H9 (cell line): ENCODE results near the gene XPR1. TPM values are rescaled to one million over a fixed set of nuclear protein-coding genes. Genes with fewer than 3 reads are reported as not detected.

Experiments
- DNase-seq: peaks from one replicate; pipeline ENCODE4 v3.0.0-alpha.2; 2017
- H2AFZ ChIP-seq: one replicate; pipeline ENCODE4 v1.6.1; 2013; ENCODE audit warnings: mild to moderate bottlenecking, low read length, control low read depth, moderate library complexity
- H2AK5ac ChIP-seq: 2 replicates; pipeline ENCODE4 v1.6.1; 2013; ENCODE audit warnings: low read length, control low read depth, mixed read lengths; ENCODE audit not compliant: insufficient read length
- H2BK120ac ChIP-seq: one replicate; pipeline ENCODE4 v1.6.1; 2013; ENCODE audit warnings: low read depth, mild to moderate bottlenecking, low read length, control low read depth, inconsistent platforms; ENCODE audit not compliant: poor library complexity, severe bottlenecking
- H2BK12ac ChIP-seq: 2 replicates; pipeline ENCODE4 v1.6.1; 2013; ENCODE audit warnings: low read length, control low read depth, mixed read lengths, low read depth; ENCODE audit not compliant: insufficient read length
- H2BK15ac ChIP-seq: 2 replicates; pipeline ENCODE4 v1.6.1; 2013; ENCODE audit warnings: low read depth, low read length, control low read depth
- H2BK20ac ChIP-seq: one replicate; pipeline ENCODE4 v1.6.1; 2013; ENCODE audit warnings: low read depth, mild to moderate bottlenecking, low read length, control low read depth, inconsistent platforms; ENCODE audit not compliant: poor library complexity, severe bottlenecking
- H2BK5ac ChIP-seq: 2 replicates; pipeline ENCODE4 v1.6.1; 2013; ENCODE audit warnings: low read length, control low read depth, mixed read lengths; ENCODE audit not compliant: insufficient read length
- H3K14ac ChIP-seq: 2 replicates; pipeline ENCODE4 v1.6.1; 2013; ENCODE audit warnings: low read length, control low read depth; ENCODE audit not compliant: insufficient read depth
- H3K18ac ChIP-seq: 2 replicates; pipeline ENCODE4 v1.6.1; 2013; ENCODE audit warnings: low read depth, mild to moderate bottlenecking, mixed read lengths, low read length, control low read depth; ENCODE audit not compliant: insufficient read length
- H3K23ac ChIP-seq: 2 replicates; pipeline ENCODE4 v1.6.1; 2013; ENCODE audit warnings: low read length, control low read depth, mixed read lengths, low read depth; ENCODE audit not compliant: insufficient read length
- H3K23me2 ChIP-seq: 2 replicates; pipeline ENCODE4 v1.6.1; 2013; ENCODE audit warnings: low read depth, mild to moderate bottlenecking, mixed read lengths, low read length, control low read depth; ENCODE audit not compliant: insufficient read length, poor library complexity, severe bottlenecking
- H3K27ac ChIP-seq: 2 replicates; pipeline ENCODE4 v1.5.1; 2013; ENCODE audit warnings: low read length, control low read depth, mixed read lengths, low read depth; ENCODE audit not compliant: insufficient read length
- H3K27me3 ChIP-seq: 2 replicates; pipeline ENCODE4 v1.6.1; 2013; ENCODE audit warnings: low read length, control low read depth, inconsistent platforms; ENCODE audit not compliant: insufficient read depth
- H3K4ac ChIP-seq: 2 replicates; pipeline ENCODE4 v1.6.1; 2013; ENCODE audit warnings: low read depth, mild to moderate bottlenecking, control low read depth, inconsistent platforms, low read length, moderate library complexity
- H3K4me1 ChIP-seq: 2 replicates; pipeline ENCODE4 v1.6.1; 2013; ENCODE audit warnings: low read length, control low read depth, inconsistent platforms; ENCODE audit not compliant: insufficient read depth
- H3K4me2 ChIP-seq: 2 replicates; pipeline ENCODE4 v1.6.1; 2013; ENCODE audit warnings: low read length, control low read depth, mixed read lengths; ENCODE audit not compliant: insufficient read length, insufficient read depth
- H3K56ac ChIP-seq: 2 replicates; pipeline ENCODE4 v1.6.1; 2013; ENCODE audit warnings: low read depth, mild to moderate bottlenecking, mixed read lengths, low read length, control low read depth; ENCODE audit not compliant: insufficient read length
- H3K79me1 ChIP-seq: 2 replicates; pipeline ENCODE4 v1.6.1; 2013; ENCODE audit warnings: low read depth, mild to moderate bottlenecking, moderate library complexity, low read length, control low read depth, inconsistent platforms; ENCODE audit not compliant: insufficient read depth, poor library complexity, severe bottlenecking
- H3K79me2 ChIP-seq: 2 replicates; pipeline ENCODE4 v1.6.1; 2013; ENCODE audit warnings: low read length, control low read depth, inconsistent platforms; ENCODE audit not compliant: insufficient read depth
- H3K9ac ChIP-seq: 2 replicates; pipeline ENCODE4 v1.6.1; 2013; ENCODE audit warnings: low read length, control low read depth, mixed read lengths; ENCODE audit not compliant: insufficient read length; ENCODE audit errors: extremely low read depth
- H3K9me3 ChIP-seq: one replicate; pipeline ENCODE4 v1.6.1; 2013; ENCODE audit warnings: low read depth, low read length, inconsistent platforms; ENCODE audit not compliant: control insufficient read depth
- H3T11ph ChIP-seq: one replicate; pipeline ENCODE4 v1.6.1; 2013; ENCODE audit warnings: mild to moderate bottlenecking, low read length, control low read depth, inconsistent platforms
- H4K20me1 ChIP-seq: one replicate; pipeline ENCODE4 v1.6.1; 2013; ENCODE audit not compliant: control insufficient read depth, insufficient read length, insufficient read depth
- H4K5ac ChIP-seq: 2 replicates; pipeline ENCODE4 v1.6.1; 2013; ENCODE audit warnings: low read depth, mild to moderate bottlenecking, mixed read lengths, low read length, control low read depth; ENCODE audit not compliant: insufficient read length
- H4K8ac ChIP-seq: replicated peaks from 2 replicates; pipeline ENCODE4 v1.6.1; 2013; ENCODE audit warnings: low read length, control low read depth, mixed read lengths, low read depth; ENCODE audit not compliant: insufficient read length
- H4K91ac ChIP-seq: 2 replicates; pipeline ENCODE4 v1.6.1; 2013; ENCODE audit warnings: low read depth, mild to moderate bottlenecking, moderate library complexity, mixed read lengths, low read length, control low read depth; ENCODE audit not compliant: insufficient read length
- H3K27ac Mint-ChIP-seq, 3 experiments: 2 replicates in 2 of 3; 3 replicates in 1 of 3; pipeline ENCODE4 v1.8.0; 2020 to 2021; ENCODE audit warnings: mixed read lengths in 3 of 3, mild to moderate bottlenecking in 1 of 3, moderate library complexity in 1 of 3
- H3K27me3 Mint-ChIP-seq: 2 replicates; pipeline ENCODE4 v1.8.0; 2021; ENCODE audit warnings: low read depth, mild to moderate bottlenecking, moderate library complexity, mixed read lengths
- H3K36me3 Mint-ChIP-seq, 3 experiments: 2 replicates in 2 of 3; 3 replicates in 1 of 3; pipeline ENCODE4 v1.8.0; 2020 to 2021; ENCODE audit warnings: low read depth in 3 of 3, mixed read lengths in 3 of 3; ENCODE audit not compliant: insufficient read depth in 1 of 3
- H3K4me1 Mint-ChIP-seq, 2 experiments: 2 replicates each; pipeline ENCODE4 v1.8.0; 2020; ENCODE audit warnings: mixed read lengths in 2 of 2
- H3K4me3 Mint-ChIP-seq, 2 experiments: 2 replicates in 1 of 2; 3 replicates in 1 of 2; pipeline ENCODE4 v1.8.0; 2020 to 2021; ENCODE audit warnings: mild to moderate bottlenecking in 2 of 2, mixed read lengths in 2 of 2, moderate library complexity in 1 of 2
- H3K9me3 Mint-ChIP-seq, 2 experiments: 2 replicates in 1 of 2; 3 replicates in 1 of 2; pipeline ENCODE4 v1.8.0; 2020; ENCODE audit warnings: mild to moderate bottlenecking in 2 of 2, mixed read lengths in 2 of 2, moderate library complexity in 1 of 2
- WGBS: extraction: QIAGEN DNeasy Blood & Tissue Kit; methylation state at CpG from one replicate; pipeline ENCODE4 v1.1.7; 2013; ENCODE audit warnings: missing lambda C conversion rate, low lambda C conversion rate, mixed read lengths; ENCODE audit not compliant: insufficient read length; ENCODE audit errors: extremely low coverage; 5-methylcytosine and 5-hydroxymethylcytosine counted together
- total RNA-seq: library from RNA; stranded (reverse); gene quantifications from 2 replicates; pipeline ENCODE4 v1.2.1, GENCODE V29; 2021
- TF ChIP-seq, protein P1 (sequence below): fragments of 200-600 bp; sonication (generic); conservative IDR thresholded peaks from 3 replicates; pipeline ENCODE4 v1.8.0; 2021; ENCODE audit warnings: antibody characterized with exemption, mild to moderate bottlenecking

The XPR1 gene
- total RNA-seq, 1 experiment from 2014 or later: 34.1 TPM

DNA sequence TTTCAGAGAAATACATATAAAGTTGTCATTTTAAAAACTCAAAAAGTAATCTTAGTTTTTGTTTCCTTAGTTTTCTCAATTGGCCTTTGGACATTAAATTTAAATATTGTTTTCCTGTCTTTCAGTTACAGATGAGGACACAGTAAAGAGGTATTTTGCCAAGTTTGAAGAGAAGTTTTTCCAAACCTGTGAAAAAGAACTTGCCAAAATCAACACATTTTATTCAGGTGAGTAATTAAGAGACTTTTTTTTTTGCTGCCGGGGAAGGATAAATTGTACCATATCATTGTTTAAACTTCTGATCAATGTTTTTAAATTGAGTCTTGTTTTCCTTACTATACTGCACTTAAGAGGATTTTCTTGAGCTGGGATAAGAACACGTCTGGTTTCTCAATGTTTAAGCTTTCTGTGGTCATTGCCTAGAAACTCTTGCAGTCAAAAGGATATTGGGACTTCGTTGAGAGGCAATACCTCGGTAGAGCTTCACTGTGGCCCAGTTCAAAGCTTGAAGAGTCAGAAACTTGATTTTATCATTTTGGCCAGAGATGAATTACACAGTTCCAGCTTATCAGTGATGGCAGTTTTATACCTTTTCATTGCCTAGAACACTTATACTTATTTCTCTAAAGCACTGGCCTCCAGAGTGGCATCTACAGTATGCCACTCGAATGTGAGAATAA, 155.9 kb downstream of the XPR1 start:
- no peaks in the 10 kb centered on the region for H3K9me3 Mint-ChIP-seq
- Histone ChIP-seq H4K20me1 (no peaks in the 10 kb centered on the region), H2BK15ac (no peak overlapping the region), H4K8ac (no peak overlapping the region), H2BK120ac (no peak overlapping the region), H3K18ac (no peak overlapping the region), H3K79me1 (no peaks in the 10 kb centered on the region), H4K91ac (no peak overlapping the region), H3K9me3 (no peaks in the 10 kb centered on the region), H2BK20ac (no peak overlapping the region), H2AFZ (no peak overlapping the region), H3K4me2 (no peak overlapping the region), H3T11ph (no peak overlapping the region), H3K27ac (no peak overlapping the region), H3K79me2 (no peaks in the 10 kb centered on the region), H3K4me1 (no peaks in the 10 kb centered on the region), H4K5ac (no peak overlapping the region), H3K4ac (no peak overlapping the region), H3K56ac (no peak overlapping the region), H3K14ac (no peak overlapping the region), H3K27me3 (no peaks in the 10 kb centered on the region), H2BK12ac (no peak overlapping the region), H3K9ac (no peak overlapping the region), H3K23ac (no peak overlapping the region), H3K23me2 (no peaks in the 10 kb centered on the region), H2BK5ac (no peak overlapping the region), H2AK5ac (no peak overlapping the region)
- TF ChIP-seq, protein P1, sequence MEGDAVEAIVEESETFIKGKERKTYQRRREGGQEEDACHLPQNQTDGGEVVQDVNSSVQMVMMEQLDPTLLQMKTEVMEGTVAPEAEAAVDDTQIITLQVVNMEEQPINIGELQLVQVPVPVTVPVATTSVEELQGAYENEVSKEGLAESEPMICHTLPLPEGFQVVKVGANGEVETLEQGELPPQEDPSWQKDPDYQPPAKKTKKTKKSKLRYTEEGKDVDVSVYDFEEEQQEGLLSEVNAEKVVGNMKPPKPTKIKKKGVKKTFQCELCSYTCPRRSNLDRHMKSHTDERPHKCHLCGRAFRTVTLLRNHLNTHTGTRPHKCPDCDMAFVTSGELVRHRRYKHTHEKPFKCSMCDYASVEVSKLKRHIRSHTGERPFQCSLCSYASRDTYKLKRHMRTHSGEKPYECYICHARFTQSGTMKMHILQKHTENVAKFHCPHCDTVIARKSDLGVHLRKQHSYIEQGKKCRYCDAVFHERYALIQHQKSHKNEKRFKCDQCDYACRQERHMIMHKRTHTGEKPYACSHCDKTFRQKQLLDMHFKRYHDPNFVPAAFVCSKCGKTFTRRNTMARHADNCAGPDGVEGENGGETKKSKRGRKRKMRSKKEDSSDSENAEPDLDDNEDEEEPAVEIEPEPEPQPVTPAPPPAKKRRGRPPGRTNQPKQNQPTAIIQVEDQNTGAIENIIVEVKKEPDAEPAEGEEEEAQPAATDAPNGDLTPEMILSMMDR: no peak
- H3K36me3 Mint-ChIP-seq: peaks cover 0 to 5% (median 5%) of the 10 kb centered on the region in 3 experiments; a peak in 3 of 7 replicates
- WGBS: no CpG with 5 or more reads among the region's 5 CpGs
- H3K27me3 Mint-ChIP-seq: no peaks in the 10 kb centered on the region
- no peaks in the 10 kb centered on the region for H3K4me1 Mint-ChIP-seq
- no peak overlapping the region for H3K4me3 Mint-ChIP-seq
- H3K27ac Mint-ChIP-seq: no peak overlapping the region
- no peak for DNase-seq
